Left forelimb (tissue), 1 donor: Measurements from ENCODE around the gene C19orf47.
"Not testable (repeated sequence)": the region's sequence is repeated elsewhere in the genome, so short reads cannot be mapped to it uniquely, and the experiment has no call there.

Source experiments
- DNase-seq: peaks from one replicate; pipeline ENCODE4 v3.0.0-alpha.2; 2018; ENCODE audit warnings: low spot score

Gene C19orf47

GRCh38 chr19:40376286-40376862 is 28.2 kb upstream of the C19orf47 start:
- DNase-seq: no peak

GRCh38 chr19:40374084-40374483 is 25.9 kb upstream of the C19orf47 start:
- DNase-seq: no peak

- no peak for DNase-seq
These were observed 23.6 kb upstream of the C19orf47 start for GRCh38 chr19:40371802-40372122.

GRCh38 chr19:40370997-40371801 is 23.0 kb upstream of the C19orf47 start:
- DNase-seq: no peak

- DNase-seq: not testable (repeated sequence)
These were observed 22.1 kb upstream of the C19orf47 start for GRCh38 chr19:40370253-40370652.

- DNase-seq: no peak
These were observed 21.6 kb upstream of the C19orf47 start for GRCh38 chr19:40369797-40370196.

- DNase-seq: no peak
These were observed 19.6 kb upstream of the C19orf47 start for GRCh38 chr19:40367577-40368434.

- no peak for DNase-seq
These were observed 18.7 kb upstream of the C19orf47 start for GRCh38 chr19:40366697-40367561.

GRCh38 chr19:40365613-40366401 is 17.6 kb upstream of the C19orf47 start:
- peak; percentile 95 for DNase-seq

GRCh38 chr19:40365010-40365409 is 16.8 kb upstream of the C19orf47 start:
- no peak for DNase-seq

GRCh38 chr19:40363069-40363468 is 14.9 kb upstream of the C19orf47 start:
- DNase-seq: no peak

- no peak for DNase-seq
These were observed 14.0 kb upstream of the C19orf47 start for GRCh38 chr19:40362160-40362559.

GRCh38 chr19:40360708-40361241 is 12.6 kb upstream of the C19orf47 start:
- DNase-seq: no peak

- no peak for DNase-seq
These were observed 12.0 kb upstream of the C19orf47 start for GRCh38 chr19:40360020-40360707.

- no peak for DNase-seq
These were observed 10.6 kb upstream of the C19orf47 start for GRCh38 chr19:40358773-40359172.

- DNase-seq: no peak
These were observed 9.4 kb upstream of the C19orf47 start for GRCh38 chr19:40357640-40358039.

GRCh38 chr19:40356681-40357595 is 8.7 kb upstream of the C19orf47 start:
- no peak for DNase-seq

- no peak for DNase-seq
These were observed 7.9 kb upstream of the C19orf47 start for GRCh38 chr19:40355975-40356680.
